GM19035 (cell line): ENCODE data around the gene HAUS3.

Experiments used
- ATAC-seq: cut with Tn5 transposase; IDR thresholded peaks from one replicate; pipeline ENCODE4 v1.9.1; 2021; ENCODE audit not compliant: unreplicated experiment

HAUS3 gene

DNA sequence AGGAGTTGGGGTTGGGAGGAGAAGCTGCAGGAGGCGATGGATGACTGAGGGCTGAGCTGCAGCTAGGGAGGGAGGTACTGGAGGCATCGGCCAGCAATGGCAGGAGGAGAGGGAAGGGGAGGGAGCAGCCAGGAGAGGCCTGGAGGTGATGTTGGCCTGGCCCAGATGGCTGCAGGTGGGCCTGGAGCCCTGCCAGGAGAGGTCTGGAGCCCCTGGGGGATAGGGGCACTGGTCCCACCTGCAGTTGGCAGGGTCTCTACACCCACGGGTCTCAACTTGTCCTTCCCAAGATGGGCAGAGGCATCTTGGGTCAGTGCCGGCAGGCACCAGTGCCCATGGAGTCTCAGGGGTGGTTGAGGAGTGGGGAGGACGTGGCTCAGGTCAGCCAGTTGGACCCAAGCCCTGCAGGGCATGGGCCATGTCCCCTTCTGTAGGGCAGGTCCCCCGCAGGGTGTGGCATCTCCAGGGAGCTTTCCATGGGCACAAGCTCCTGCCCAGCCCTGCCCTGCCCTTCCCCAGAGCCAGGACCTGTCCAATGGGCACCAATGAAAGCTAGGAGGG lies 22.6 kb upstream of the HAUS3 start:
- no peak for ATAC-seq

DNA sequence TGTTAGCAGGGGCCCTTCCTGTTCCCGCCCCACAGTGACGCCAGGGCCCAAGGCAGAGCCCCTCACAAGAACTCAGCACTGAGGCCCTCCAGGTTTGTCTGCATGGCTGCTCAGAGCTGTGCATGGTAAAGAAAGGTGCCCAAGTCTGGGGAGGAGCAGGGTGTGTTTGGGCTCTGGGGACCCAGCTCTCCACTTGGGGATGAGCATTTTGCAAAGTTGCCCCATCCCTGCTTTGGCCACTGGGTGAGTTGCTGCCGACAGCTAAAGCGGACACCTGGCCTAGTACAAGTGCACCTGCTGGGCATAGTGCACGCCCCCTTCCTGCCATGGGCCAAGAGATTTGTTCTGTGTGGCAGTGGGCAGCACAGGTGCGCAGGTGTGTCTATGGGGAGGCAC lies 22.0 kb upstream of the HAUS3 start:
- no peak for ATAC-seq

DNA sequence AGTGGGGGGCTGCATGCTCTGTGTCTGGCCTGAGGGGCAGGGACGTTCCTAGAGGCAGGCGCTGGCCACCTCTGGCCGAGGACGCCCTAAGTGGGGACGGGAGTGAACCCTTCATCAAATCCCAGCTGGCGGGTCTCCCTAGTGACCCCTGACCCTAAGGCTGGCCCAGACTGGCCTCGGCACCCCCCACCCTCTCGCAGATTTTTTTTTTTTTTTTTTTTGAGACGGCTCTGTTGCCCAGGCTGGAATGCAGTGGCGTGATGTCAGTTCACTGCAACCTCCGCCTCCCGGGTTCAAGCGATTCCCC lies 21.0 kb upstream of the HAUS3 start:
- no peak for ATAC-seq

DNA sequence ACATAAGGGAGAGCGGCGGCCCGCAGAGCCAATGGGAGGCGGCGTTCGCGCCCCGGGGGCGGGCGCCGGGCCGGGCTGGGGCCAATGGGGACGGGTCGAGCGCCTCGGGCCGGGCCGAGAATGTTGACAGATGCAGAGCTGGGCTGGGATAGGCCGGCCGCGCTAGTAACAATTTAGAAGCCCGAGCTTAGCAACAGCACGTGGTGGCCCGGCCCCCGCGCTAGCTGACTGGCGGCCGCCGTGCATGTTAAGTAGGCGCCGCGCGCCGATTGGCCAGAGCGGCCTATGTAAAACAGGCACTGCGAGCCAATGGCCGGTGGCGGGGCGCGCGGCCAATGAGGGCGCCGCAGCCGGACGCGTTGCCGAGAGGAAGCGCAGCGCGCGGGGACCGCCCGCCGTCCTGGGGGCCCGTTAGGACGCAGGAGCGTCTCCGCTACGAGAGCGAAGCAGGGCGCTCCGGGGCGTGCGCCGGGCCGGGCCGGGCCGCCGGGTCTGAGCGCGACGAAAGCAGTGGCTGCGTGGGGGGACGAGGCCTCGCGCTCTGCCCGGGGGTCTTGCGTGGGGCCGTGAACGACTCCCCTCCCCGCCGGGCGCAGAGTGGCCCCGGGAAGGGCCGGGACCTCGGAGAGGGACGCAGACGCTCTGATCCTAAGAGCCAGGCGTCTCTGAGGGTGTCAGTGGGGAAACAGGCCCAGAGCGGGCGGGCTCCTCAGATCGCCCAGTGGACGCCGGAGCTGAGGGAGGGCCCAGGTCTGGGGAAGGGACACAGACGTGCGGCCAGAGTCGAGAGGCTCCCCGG lies 20.4 kb upstream of the HAUS3 start:
- peak; percentile 88 for ATAC-seq

DNA sequence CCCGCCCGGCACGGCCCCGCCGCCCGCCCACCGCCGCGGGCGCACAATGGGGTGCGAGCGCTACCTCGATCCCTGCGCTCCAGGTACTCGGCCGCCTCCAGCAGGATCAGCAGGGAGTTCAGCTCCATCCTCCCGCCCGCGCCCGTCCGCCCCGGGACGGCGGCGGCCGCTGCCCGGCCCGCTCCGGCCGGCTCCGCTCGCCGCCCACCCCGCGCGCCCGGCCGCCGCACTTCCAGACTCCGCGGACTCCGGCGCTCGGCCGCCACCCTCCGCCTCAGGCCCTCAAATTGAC lies 19.9 kb upstream of the HAUS3 start, which contains the start of gene MXD4:
Gene MXD4 (minus strand): TSS at position 257 of the 292 bp plus-strand sequence. CDS start 129 bp downstream, at position 128.
- peak; percentile 0 for ATAC-seq

DNA sequence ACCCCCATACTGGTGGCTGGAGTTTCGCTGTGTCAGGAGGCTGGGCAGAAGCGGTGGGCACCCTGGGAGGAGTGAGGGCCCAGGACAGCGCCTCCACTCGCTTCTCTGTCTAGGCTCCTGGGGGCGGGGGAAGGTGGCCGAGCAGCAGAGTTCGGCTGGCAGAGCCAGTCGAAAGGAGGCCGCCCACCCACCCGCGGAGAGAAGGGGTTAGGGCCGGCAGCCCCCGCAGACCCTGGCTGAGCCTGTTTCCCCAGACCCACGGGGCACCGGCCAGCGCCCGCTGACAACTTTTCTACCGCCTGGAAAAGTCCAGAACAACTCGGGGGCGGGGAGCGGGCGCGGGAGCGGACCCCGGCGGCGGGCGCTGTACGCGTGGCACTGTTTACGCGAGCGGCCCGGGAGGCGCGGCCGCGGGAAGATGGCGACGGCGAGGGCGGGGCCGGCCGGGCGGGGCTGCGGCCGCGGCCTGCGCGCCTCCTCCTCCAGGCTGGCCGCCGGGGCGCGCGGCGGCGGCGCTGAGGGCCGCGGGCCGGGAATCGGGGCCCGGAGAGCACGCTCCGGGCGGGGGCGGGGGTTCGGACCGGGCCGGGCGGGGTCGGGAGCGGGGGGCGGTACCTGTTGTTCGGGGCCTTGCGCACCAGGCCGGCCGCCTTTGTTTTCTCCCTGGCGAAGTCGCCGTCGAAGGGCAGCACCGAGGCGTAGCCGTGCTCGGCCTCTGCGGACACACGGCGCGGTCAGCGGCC lies 19.4 kb upstream of the HAUS3 start:
- no peak for ATAC-seq

DNA sequence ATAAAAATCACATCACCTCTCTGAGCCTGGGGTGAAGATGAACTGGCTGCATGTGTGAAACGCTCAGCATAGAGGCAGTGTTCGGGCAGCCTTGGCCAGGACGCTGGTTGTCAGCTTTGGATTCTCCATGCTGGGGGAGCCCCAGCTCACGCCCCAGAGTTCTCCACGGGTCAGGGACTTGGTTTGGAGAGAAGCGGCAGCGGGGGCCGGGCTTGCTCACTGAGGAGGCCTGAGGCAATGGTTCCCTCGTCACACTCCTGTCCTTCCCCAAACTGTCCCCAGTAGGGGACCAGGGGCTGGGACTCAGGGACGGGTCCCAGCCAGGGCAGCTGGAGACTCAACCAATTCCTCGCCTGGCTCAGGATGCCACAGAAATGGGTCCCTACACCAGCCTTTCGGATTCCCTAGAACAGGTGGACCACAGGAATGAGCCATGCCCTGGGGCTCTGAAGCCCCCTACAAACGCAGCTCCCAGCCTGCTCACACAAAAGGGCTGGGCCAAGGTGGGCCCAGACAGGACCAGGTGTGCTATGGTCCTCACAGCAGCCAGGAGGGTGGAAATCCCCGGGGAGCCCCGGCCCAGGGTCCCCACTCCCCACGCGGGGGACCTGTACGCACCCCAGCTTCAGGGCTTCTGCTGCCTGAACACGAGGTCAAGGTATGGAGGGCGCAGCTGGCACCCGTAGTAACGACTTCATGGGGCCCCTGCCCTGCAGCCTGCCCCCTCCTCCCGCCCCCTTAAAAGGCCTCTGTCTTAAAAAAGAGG lies 18.6 kb upstream of the HAUS3 start:
- no peak for ATAC-seq

DNA sequence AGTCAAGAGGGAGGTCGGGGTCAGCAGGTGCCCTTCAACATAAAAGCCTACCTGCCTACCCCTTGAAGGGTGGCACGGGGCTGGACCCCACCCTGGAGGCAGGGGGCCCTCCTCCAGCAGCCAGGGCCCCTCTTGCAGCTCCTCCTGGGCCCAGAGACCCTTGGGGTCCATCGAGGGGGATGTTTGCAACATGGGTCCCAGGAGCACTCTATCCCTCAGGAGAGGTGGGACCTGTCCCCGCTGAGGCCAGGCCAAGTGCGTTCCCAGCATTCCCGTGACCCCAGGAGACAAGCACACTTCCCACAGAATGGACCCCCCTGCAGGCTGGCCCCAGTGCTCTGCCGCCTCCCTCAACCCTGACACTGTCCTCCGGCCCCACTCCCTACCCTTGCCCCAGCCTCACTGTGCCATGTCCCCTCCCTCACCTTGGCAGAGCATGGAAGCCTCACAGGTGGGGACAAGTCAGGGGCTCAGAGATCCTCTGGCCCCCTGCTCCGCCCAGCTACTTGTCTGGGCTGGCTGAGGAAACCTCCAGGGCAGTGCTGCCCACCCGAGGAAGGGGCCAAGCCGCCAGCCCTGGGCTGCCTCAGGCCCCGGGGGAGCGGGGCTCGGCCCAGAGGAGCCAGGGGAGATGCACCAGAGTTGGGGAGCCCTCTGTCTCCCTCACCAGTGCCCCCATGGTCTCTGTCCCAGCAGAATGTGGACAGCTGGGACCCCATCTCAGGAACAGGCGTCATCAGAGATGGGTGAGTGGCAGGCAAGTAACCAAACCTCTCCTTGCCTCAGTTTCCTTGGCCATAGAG lies 17.8 kb upstream of the HAUS3 start:
- ATAC-seq: no peak

DNA sequence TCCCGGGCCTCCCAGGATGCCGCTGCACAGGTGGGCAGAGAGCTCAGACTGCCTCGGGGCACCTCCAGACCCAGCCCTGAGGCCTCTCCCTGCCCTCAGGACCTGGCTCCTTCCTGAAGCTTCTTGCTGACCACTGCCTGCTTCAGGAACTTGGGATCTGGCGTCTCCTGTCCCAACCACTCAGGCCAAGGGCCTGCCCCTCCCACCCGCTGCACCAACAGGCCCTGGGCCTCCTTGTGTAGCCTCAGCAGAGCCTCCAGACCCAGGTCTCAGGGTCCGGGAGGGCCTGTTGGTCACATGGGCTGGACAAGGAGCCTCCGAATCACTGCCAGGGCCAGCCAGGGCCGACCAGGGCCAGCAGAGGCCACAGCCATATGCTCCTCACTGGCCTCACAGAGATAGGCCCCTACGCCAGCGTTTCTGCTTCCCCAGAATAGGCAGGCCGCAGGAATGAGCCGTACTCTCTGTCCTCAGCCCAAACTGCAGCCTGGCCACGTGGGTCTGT lies 17.2 kb upstream of the HAUS3 start:
- ATAC-seq: no peak

DNA sequence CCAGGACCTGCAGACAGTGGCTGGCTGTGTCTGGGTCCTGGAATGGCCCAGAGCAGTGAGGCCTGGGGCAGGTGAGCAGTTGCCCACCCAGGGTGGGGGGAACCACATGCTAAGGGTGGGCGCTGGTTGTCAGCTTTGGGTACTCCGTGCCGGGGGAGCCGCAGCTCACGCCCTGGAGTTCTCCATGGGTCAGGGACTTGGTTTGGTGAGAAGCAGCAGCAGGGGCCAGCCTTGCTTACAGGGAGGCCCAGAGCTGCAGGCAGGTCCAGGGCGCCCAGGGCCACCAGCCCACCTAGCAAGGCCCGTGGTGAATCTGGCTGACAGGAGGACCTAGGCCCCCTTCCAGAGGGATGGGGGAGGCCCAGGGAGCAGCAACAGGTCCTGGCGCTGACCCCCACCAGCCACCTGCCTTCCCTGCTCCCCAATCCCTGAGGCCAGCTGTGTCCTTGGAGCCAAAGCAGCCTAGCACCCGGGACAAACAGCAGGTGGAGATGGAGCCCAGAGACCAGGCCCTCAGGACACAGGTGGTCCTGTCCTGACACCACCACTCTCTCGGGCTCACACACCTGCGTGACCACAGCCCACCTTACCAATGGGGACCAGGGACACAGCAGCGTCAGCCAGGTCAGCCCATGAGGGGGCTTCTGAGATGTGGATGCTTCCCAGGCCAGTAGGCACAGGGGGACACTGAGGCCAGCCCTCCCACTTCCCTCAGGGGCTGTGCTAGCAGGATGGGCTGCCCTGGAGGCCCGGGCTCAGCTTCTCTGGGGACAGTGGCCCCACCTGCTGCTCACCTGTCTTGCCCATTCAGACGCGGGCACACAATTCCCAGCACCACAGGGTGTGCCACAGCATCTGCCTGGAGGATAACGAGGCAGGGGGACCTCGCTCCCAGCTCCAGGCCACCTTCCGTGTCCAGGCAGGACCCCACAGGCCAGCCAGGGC lies 16.4 kb upstream of the HAUS3 start:
- ATAC-seq: no peak

DNA sequence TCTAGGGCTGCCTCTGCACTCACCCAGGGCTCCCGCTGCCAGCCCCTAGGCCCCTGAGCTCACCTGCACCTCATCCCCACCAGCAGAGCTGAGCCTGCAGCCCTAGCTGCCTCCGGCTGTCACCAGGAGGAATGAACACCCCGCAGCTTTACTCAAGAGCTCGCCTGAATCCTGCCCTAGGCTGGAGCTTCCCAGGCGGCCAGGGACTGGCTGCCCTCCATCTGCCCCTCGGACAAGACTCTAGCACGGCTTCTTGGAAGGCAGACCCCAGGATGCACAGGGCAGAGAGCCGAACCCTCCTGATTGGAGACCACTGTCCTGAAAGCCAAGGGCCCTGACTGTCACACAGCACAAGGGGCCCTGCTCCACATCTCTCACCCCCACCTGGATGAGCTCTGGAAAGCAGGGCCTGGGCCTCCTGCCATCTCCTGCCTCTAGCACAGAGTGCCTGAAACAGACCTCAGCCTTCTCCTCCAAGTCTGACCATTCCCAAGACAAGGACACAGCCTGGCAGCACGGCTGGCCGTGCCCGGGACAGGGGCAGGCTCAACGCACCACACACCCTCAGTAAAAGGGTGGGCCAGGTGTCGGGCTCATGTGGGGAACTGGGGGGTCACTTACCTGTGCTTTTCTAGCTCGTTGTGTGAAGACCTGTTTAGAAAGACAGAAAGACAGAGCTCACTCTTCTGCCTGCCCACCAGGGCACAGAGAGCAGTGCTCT lies 15.6 kb upstream of the HAUS3 start:
- ATAC-seq: no peak

DNA sequence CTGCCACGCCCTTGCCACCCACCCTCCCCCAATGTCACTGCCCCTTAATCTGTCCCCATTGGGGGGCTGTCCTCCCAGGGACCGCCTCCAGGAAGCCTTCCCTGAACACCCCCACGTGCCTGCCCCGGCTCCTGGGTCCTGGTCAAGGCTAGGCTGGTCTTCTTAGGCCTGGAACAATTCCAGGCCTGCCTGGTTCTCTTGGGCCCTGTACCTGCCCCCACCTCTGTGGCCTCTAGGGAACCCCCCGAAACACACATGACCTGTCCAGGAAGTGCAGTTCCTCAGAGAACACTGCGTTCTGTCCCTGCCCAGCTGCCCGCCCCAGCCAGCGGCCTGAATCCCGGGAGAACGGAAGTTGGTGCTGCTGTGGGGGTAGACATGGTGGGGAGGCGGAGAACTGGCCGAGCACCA lies 14.9 kb upstream of the HAUS3 start:
- ATAC-seq: no peak

DNA sequence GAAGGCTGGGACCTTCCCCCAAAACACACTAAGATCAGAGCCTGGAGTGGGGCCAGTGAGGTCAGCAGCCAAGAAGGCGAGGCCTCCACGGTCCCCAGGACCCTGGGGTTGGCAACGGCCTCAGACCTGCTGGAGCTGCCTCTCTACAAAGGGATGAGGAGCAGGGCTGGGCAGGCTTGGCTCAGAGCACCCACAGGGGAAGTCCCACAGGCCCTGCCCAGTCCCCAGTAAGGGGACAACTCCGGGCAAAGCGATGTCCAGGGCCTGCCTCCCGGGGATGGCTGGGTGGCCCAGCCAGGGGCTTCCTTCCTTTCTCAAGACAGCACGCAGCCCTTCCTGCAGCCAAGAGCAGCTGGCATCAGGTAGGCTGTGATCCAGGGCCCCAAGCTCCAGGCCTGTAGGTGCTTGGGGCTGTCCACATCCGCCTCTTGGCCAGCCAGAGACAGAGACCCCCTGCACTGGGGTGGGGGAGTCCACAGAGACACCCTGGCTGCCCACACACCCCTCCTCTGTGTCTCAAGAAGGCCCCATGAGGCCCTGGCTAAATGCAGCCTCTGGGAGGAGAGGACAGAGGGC lies 14.3 kb upstream of the HAUS3 start:
- ATAC-seq: no peak

DNA sequence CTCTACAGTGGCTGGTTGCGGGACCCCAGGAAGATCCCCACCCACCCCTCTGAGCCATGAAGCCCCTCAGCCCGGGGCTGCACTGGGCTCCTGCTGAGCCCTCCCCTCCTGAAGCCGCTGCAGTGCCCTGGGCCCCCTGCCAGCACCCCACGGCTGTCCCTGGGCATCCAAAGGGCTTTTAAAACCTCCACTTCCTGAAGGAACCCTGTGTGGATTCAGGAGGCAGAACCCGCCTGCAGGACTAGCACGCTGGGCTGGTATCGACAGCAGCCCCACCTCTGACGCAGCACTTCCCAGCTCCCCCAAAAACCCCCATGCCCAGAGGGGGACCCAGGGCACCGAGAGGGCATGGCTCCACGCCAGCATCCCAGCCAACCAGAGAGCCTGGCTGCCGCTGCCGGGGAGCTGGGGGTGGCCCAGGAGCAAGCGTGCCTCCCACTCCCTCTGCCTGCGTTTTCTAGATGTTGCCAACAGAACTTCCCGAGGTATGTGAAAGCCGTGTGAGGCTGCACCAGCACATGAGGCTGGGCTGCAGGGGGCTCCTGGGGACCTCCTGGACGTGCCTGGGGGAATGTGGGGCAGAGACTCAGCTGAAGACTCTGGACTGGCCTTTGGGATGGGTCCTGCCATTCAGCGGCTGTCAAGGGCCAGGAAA lies 13.7 kb upstream of the HAUS3 start:
- ATAC-seq: no peak

DNA sequence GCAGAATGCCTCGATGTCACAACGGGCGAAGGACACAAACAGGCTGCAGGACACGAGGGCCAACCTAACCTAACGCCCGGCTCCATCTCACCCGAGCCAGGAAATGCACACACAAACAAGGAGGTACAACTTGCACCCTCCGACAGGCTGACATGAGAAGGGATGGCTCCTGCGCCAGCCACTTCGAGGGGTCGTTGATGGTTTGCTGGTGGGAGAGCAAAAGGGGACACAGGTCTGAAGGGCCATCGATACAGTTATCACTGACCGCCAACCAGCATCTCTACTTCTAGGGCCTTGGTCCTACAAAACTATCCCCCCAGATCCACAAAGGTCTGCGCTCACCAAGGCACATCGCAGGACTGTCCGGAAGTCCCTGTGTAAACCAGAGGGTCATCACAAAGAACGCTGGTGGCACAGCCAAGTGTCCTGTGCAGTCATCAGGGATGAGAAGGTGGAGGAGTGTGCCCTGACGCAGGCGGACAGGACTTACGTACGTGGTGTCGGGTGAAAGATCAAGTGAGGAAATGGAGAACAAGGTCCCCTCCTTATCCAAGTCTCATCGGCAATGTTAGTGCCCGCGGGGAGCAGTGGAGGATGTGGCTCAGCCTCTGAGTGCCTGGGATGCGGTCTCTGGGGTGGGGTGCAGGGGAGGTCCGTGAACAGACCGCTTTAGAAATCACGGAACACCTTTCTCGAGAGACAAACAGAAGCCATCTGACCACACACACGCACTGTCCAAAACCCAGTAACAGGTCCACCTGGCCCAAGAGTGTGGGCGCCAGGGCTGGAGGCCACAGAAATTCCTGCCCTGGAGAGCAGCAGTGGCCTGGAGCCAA lies 13.0 kb upstream of the HAUS3 start:
- no peak for ATAC-seq

DNA sequence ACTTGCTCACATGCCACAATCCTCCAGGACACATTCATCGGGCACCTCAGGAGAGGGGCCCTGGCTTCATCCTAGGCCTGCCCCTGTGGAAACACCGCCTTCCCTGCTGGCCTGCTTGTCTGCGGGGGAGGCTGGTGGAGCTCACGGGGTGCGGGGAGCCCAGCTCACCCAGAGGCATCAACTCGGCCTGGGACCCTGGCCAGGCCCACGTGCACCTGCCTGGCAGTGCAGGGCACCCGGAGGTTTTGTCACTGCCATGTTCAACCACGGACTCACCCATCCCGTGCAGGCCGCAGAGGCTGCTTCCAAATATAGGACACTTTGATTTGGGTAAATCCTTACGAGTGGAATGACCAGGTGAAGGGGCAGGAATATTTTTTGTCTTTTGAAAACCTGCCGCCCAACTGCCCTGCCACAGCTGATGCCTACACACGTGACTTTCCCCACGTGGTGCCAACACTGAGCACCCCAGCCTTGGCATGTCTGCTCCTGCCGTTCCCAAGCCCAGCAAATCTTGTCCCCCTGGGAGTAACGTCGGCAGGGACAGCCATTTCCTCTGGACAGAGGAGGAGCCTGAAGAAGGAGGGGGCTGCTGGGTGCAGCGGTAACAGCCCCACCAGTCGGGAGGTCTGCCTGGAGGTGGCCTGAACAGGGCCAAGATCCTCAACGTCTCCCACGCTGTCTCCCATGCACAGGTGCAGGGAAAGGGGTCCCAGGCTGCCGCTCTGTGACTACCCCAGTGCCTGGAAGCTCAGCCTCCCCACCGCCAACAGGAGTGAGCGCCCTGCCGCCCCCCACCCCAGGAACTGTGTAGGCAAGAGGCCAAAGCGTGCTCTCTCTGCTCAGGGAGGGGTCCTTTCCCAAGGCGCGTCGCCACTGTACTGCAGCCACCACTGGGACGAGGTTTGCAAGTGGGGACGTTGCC lies 11.5 kb upstream of the HAUS3 start:
- ATAC-seq: no peak
